ENCODE results near the gene SNRNP25.

DNA sequence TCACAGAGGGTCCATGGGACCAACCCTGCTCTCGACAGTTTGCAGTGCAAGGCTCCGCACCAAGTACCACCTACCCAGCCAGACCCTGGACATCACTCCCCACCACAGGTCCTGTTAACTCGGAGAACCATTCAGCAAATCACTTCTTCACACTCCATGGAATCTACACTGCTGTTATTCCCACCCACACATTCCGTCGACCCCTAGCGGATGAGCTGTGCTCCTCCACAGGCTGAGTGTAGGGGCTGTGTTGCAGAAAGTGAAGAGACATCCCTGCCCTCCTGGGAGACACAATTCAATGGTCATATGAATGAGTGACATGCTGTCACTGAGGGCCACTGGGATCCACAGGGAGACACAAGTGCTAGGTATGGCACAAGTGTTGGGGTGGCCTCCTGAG, 51.9 kb downstream of the SNRNP25 start:
- TF ChIP-seq, protein P1, sequence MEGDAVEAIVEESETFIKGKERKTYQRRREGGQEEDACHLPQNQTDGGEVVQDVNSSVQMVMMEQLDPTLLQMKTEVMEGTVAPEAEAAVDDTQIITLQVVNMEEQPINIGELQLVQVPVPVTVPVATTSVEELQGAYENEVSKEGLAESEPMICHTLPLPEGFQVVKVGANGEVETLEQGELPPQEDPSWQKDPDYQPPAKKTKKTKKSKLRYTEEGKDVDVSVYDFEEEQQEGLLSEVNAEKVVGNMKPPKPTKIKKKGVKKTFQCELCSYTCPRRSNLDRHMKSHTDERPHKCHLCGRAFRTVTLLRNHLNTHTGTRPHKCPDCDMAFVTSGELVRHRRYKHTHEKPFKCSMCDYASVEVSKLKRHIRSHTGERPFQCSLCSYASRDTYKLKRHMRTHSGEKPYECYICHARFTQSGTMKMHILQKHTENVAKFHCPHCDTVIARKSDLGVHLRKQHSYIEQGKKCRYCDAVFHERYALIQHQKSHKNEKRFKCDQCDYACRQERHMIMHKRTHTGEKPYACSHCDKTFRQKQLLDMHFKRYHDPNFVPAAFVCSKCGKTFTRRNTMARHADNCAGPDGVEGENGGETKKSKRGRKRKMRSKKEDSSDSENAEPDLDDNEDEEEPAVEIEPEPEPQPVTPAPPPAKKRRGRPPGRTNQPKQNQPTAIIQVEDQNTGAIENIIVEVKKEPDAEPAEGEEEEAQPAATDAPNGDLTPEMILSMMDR (tag by site-specific recombination; IDR thresholded peaks at IDR 0.05), result no peak
- TF ChIP-seq OSR2 (tag by site-specific recombination; IDR thresholded peaks at IDR 0.05) (no peak), TCF7L2 (IDR thresholded peaks at IDR 0.05; ENCODE audit: borderline replicate concordance, low read depth, low read length) (no peak), YY1 (tag by site-specific recombination; IDR thresholded peaks at IDR 0.05) (no peak), ZNF274 (IDR thresholded peaks at IDR 0.05; ENCODE audit: low read length) (no peak), ZNF274 (tag by site-specific recombination; IDR thresholded peaks at IDR 0.05; ENCODE audit: borderline replicate concordance) (no peak), ZNF48 (tag by site-specific recombination; IDR thresholded peaks at IDR 0.05) (no peak), ZEB2 (tag by site-specific recombination; IDR thresholded peaks at IDR 0.05) (no peak), PRDM1 (tag by site-specific recombination; IDR thresholded peaks at IDR 0.05) (no peak)
- TF ChIP-seq, protein P2, sequence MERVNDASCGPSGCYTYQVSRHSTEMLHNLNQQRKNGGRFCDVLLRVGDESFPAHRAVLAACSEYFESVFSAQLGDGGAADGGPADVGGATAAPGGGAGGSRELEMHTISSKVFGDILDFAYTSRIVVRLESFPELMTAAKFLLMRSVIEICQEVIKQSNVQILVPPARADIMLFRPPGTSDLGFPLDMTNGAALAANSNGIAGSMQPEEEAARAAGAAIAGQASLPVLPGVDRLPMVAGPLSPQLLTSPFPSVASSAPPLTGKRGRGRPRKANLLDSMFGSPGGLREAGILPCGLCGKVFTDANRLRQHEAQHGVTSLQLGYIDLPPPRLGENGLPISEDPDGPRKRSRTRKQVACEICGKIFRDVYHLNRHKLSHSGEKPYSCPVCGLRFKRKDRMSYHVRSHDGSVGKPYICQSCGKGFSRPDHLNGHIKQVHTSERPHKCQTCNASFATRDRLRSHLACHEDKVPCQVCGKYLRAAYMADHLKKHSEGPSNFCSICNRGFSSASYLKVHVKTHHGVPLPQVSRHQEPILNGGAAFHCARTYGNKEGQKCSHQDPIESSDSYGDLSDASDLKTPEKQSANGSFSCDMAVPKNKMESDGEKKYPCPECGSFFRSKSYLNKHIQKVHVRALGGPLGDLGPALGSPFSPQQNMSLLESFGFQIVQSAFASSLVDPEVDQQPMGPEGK (tag by site-specific recombination; IDR thresholded peaks at IDR 0.05), result no peak
- TF ChIP-seq, protein P3, sequence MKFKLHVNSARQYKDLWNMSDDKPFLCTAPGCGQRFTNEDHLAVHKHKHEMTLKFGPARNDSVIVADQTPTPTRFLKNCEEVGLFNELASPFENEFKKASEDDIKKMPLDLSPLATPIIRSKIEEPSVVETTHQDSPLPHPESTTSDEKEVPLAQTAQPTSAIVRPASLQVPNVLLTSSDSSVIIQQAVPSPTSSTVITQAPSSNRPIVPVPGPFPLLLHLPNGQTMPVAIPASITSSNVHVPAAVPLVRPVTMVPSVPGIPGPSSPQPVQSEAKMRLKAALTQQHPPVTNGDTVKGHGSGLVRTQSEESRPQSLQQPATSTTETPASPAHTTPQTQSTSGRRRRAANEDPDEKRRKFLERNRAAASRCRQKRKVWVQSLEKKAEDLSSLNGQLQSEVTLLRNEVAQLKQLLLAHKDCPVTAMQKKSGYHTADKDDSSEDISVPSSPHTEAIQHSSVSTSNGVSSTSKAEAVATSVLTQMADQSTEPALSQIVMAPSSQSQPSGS (tag by site-specific recombination; IDR thresholded peaks at IDR 0.05; ENCODE audit: low read depth), result no peak
- TF ChIP-seq, protein P4, sequence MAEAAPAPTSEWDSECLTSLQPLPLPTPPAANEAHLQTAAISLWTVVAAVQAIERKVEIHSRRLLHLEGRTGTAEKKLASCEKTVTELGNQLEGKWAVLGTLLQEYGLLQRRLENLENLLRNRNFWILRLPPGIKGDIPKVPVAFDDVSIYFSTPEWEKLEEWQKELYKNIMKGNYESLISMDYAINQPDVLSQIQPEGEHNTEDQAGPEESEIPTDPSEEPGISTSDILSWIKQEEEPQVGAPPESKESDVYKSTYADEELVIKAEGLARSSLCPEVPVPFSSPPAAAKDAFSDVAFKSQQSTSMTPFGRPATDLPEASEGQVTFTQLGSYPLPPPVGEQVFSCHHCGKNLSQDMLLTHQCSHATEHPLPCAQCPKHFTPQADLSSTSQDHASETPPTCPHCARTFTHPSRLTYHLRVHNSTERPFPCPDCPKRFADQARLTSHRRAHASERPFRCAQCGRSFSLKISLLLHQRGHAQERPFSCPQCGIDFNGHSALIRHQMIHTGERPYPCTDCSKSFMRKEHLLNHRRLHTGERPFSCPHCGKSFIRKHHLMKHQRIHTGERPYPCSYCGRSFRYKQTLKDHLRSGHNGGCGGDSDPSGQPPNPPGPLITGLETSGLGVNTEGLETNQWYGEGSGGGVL (tag by site-specific recombination; IDR thresholded peaks at IDR 0.05), result no peak
- TF ChIP-seq, protein P5, sequence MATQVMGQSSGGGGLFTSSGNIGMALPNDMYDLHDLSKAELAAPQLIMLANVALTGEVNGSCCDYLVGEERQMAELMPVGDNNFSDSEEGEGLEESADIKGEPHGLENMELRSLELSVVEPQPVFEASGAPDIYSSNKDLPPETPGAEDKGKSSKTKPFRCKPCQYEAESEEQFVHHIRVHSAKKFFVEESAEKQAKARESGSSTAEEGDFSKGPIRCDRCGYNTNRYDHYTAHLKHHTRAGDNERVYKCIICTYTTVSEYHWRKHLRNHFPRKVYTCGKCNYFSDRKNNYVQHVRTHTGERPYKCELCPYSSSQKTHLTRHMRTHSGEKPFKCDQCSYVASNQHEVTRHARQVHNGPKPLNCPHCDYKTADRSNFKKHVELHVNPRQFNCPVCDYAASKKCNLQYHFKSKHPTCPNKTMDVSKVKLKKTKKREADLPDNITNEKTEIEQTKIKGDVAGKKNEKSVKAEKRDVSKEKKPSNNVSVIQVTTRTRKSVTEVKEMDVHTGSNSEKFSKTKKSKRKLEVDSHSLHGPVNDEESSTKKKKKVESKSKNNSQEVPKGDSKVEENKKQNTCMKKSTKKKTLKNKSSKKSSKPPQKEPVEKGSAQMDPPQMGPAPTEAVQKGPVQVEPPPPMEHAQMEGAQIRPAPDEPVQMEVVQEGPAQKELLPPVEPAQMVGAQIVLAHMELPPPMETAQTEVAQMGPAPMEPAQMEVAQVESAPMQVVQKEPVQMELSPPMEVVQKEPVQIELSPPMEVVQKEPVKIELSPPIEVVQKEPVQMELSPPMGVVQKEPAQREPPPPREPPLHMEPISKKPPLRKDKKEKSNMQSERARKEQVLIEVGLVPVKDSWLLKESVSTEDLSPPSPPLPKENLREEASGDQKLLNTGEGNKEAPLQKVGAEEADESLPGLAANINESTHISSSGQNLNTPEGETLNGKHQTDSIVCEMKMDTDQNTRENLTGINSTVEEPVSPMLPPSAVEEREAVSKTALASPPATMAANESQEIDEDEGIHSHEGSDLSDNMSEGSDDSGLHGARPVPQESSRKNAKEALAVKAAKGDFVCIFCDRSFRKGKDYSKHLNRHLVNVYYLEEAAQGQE (tag by site-specific recombination; IDR thresholded peaks at IDR 0.05), result no peak
